Measurements from ENCODE around the gene CCDC169. TPM values are rescaled to one million over a fixed set of nuclear protein-coding genes. Genes with fewer than 3 reads are reported as not detected.
"Not testable (repeated sequence)": the region's sequence is repeated elsewhere in the genome, so short reads cannot be mapped to it uniquely, and the experiment has no call there.

Gene CCDC169
- total and polyA plus RNA-seq, 2 of the 4 experiments (the other 2 are of a cell fraction), result 0.54 to 0.62 TPM

GRCh38 chr13:36299469-36299868, 1.9 kb upstream of the CCDC169 start:
- POLR2A ChIA-PET (ENCODE audit: unreplicated experiment), result interaction anchor here (0.6 kb wide), 1 partner anchor 89 kb away, joined by 4 read pairs; no protein-coding TSS in a partner anchor
- intact Hi-C loops (cut with micrococcal nuclease), result loop anchor here (5.0 kb wide), 1 partner anchor 48 kb away; the partner anchor contains the start of gene SPART

More at GRCh38 chr13:36299469-36299868, 1.9 kb upstream of the CCDC169 start:
- H3K9me3 ChIP-seq (ENCODE audit: control insufficient read depth, insufficient read depth, low read length); H3K4ac ChIP-seq (ENCODE audit: low read depth, low read length); dilution Hi-C loops (cut with HindIII; ENCODE audit: low sequenced_read_pairs, unreplicated experiment); H3K4me2 ChIP-seq (ENCODE audit: low read depth, low read length); H3K27me3 ChIP-seq (ENCODE audit: control insufficient read depth, insufficient read depth, low read length); in situ Hi-C loops (cut with MboI; ENCODE audit: low sequenced_read_pairs); DNase-seq; H2BK15ac ChIP-seq (ENCODE audit: low read depth, low read length); H2AK9ac ChIP-seq (replicated peaks; ENCODE audit: low read depth, low read length, poor library complexity); H2AK5ac ChIP-seq (ENCODE audit: low read depth, low read length); H3K79me1 ChIP-seq (ENCODE audit: low read depth in 1 of 2, low read length in 2 of 2); H3K4me1 ChIP-seq (ENCODE audit: control insufficient read depth, insufficient read depth, low read length); H4K5ac ChIP-seq (ENCODE audit: low read depth, low read length); H2AFZ ChIP-seq (replicated peaks; ENCODE audit: low read length, poor library complexity); H3K9me1 ChIP-seq (ENCODE audit: insufficient read depth, low read length); H3K56ac ChIP-seq (ENCODE audit: extremely low read depth, insufficient read depth, low read length); H4K8ac ChIP-seq (ENCODE audit: low read depth in 2 of 2, low read length in 2 of 2); H3K23ac ChIP-seq (ENCODE audit: low read depth, low read length); H3K4me3 ChIP-seq (ENCODE audit: insufficient read depth, low read depth, low read length); H2BK20ac ChIP-seq (ENCODE audit: low read depth, low read length); H3K9ac ChIP-seq (ENCODE audit: low read depth, low read length); H3K14ac ChIP-seq (replicated peaks; ENCODE audit: low read depth, low read length); ATAC-seq (ENCODE audit: low read depth); BruUV-seq (replicated peaks); H2BK5ac ChIP-seq (ENCODE audit: low read depth, low read length, poor library complexity, severe bottlenecking); H3K27ac ChIP-seq (ENCODE audit: insufficient read depth, low read length); H2BK120ac ChIP-seq (ENCODE audit: low read depth, low read length); H3K36me3 ChIP-seq (ENCODE audit: control insufficient read depth, insufficient read depth, low read length); H4K91ac ChIP-seq (ENCODE audit: insufficient read depth, low read depth, low read length); H3K18ac ChIP-seq (ENCODE audit: low read depth, low read length); H4K20me1 ChIP-seq (ENCODE audit: insufficient read depth, low read length): not testable (repeated sequence)
- CTCF ChIA-PET, result interaction anchor here (1.6 kb wide), 1 partner anchor 8 kb away, joined by 4 read pairs; no protein-coding TSS in a partner anchor
- 40% methylated on average over 1 of the region's 3 CpGs; no CpG with 5 or more reads in 1 of the 2 experiments for WGBS, 2 experiments (ENCODE audit: extremely low coverage in 2 of 2, insufficient read length in 1 of 2)

Measured in IMR-90 (cell line).